Activated CD8-positive, alpha-beta T cell treated with anti-CD3 and anti-CD28 coated beads for 36 hours (primary cell): ENCODE results near the gene FOXC1. TPM values are rescaled to one million over a fixed set of nuclear protein-coding genes. Genes with fewer than 3 reads are reported as not detected.

ENCODE experiments used
- ATAC-seq: fragments of 200-7000 bp; cut with Tn5 transposase; one replicate; pipeline ENCODE4 v1.10.0; 2021; ENCODE audit warnings: mild to moderate bottlenecking, moderate library complexity
- CTCF ChIA-PET: fragments of 350-600 bp; sonication (Branson Sonifier 250); formaldehyde crosslinking; loops from one replicate; lab custom pipeline; 2021; ENCODE audit warnings: antibody characterized with exemption; lab: Charles Lee
- POLR2A ChIA-PET: fragments of 350-600 bp; sonication (Branson Sonifier 250); formaldehyde crosslinking; loops from one replicate; lab custom pipeline; 2021; ENCODE audit warnings: antibody characterized with exemption; lab: Charles Lee
- DNase-seq: peaks from one replicate; pipeline ENCODE4 v3.0.0-alpha.2; 2020
- H3K27ac Mint-ChIP-seq: one replicate; pipeline ENCODE4 v1.8.0; 2021; ENCODE audit warnings: mild to moderate bottlenecking, mixed read lengths
- H3K27me3 Mint-ChIP-seq: one replicate; pipeline ENCODE4 v1.8.0; 2021; ENCODE audit warnings: mixed read lengths
- H3K36me3 Mint-ChIP-seq: one replicate; pipeline ENCODE4 v1.8.0; 2021; ENCODE audit warnings: low read depth, mixed read lengths
- H3K4me1 Mint-ChIP-seq: one replicate; pipeline ENCODE4 v1.8.0; 2021; ENCODE audit warnings: low read depth, mixed read lengths
- H3K4me3 Mint-ChIP-seq: one replicate; pipeline ENCODE4 v1.8.0; 2021; ENCODE audit warnings: mild to moderate bottlenecking, moderate library complexity, mixed read lengths
- H3K9me3 Mint-ChIP-seq: one replicate; pipeline ENCODE4 v1.8.0; 2021; ENCODE audit warnings: mixed read lengths
- CTCF ChIP-seq: fragments of 200-600 bp; IDR thresholded peaks from one replicate; pipeline ENCODE4 v1.8.0; 2022; ENCODE audit warnings: antibody characterized with exemption, mild to moderate bottlenecking
- intact Hi-C: fragments of 100-400 bp; cut with micrococcal nuclease; formaldehyde crosslinking; loops from one replicate; pipeline ENCODE4 v1.10.0; 2022
- total RNA-seq, 2 experiments: library from RNA; stranded (reverse); gene quantifications; one replicate each; pipeline ENCODE4 v1.2.3, GENCODE V29; 2021

The FOXC1 gene
- total RNA-seq, 2 experiments from 2014 or later = 0.16 TPM; not detected in 1

DNA sequence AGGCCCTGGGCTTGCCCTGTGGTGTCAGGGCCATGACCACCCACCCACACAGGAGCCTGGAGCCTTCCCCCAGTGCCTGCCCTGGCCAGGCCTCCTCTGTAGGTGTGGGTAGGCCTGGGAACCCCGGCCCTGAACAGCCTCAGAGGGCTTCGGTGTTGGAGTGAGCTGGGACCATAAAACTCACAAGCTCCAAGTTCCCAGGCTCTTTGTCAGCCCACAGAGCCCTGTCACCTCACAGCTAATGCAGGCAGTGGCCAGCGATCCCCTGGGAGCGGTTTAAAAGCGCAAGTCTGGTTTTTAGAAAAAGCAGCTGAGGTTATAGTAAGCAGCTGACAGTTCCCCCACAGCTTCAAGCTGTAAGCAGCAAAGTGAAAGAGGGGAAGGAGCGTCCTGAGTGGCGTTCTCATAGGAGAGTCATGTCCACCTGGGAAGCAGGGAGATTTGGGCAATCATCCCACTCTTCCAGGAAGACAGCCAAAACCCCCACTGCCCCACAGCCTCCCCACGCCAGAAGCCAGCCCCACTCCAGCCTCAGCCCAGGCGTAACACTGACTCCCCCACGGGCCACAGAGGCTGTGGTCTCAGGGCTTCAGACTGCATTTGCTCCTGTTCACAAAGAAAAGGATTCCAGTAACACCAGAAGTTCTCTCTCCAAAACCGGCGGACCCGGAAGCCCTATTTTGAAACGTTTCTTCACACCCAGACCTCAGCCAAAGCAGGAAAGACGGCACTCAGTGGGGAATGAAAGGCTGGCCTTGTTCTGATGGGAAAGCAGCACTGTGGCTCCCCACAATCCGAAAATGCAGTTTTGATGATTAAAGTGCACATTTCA is 34.3 kb upstream of the FOXC1 start:
- H3K4me3 Mint-ChIP-seq = no peak overlapping the region
- H3K27ac Mint-ChIP-seq = no peak overlapping the region
- DNase-seq = no peak
- ChIA-PET POLR2A (interaction anchor here (0.6 kb wide), 1 partner anchor 24 kb away, joined by 3 read pairs; no protein-coding TSS in a partner anchor), CTCF (interaction anchor here (0.8 kb wide), 1 partner anchor 51 kb away, joined by 3 read pairs; no protein-coding TSS in a partner anchor)
- no peak for ATAC-seq
- peaks cover 12% of the 10 kb centered on the region for H3K9me3 Mint-ChIP-seq
- H3K27me3 Mint-ChIP-seq = peaks cover 4% of the 10 kb centered on the region
- H3K36me3 Mint-ChIP-seq = peaks cover 7% of the 10 kb centered on the region
- no peaks in the 10 kb centered on the region for H3K4me1 Mint-ChIP-seq
- TF ChIP-seq CTCF = no peak
- intact Hi-C loops = no loop called here

GRCh38 chr6:1576166-1576565 is 33.5 kb upstream of the FOXC1 start:
- DNase-seq (no peak), ATAC-seq (no peak)
- CTCF ChIA-PET = interaction anchor here (0.8 kb wide), 1 partner anchor 52 kb away, joined by 3 read pairs; no protein-coding TSS in a partner anchor
- peaks cover 2% of the 10 kb centered on the region for H3K36me3 Mint-ChIP-seq
- H3K27me3 Mint-ChIP-seq = peaks cover 4% of the 10 kb centered on the region
- H3K9me3 Mint-ChIP-seq = peaks cover 4% of the 10 kb centered on the region
- no peak overlapping the region for H3K4me3 Mint-ChIP-seq
- POLR2A ChIA-PET = no interaction called here
- intact Hi-C loops = no loop called here
- no peaks in the 10 kb centered on the region for H3K4me1 Mint-ChIP-seq
- TF ChIP-seq CTCF = no peak
- no peak overlapping the region for H3K27ac Mint-ChIP-seq

DNA sequence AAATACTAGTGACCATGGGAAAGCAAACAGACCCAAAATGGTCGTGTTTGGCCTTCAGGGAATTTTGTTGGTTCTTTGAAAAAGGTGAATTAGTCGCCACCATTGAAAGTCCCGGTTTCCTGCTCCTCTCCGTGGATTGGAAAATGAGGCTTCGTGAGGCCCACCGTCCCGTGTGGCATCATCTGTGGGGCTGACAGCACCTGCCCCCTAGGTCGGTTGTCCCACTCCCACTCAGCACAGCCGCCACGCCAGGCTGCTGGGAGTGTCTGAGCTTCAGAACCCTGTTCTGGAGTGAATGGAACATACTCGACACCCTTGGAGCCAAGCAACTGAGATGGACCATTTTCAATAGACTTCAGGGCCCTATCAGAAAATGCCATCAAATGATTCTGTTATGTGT is 33.0 kb upstream of the FOXC1 start:
- no peak for TF ChIP-seq CTCF
- H3K36me3 Mint-ChIP-seq = no peaks in the 10 kb centered on the region
- intact Hi-C loops = no loop called here
- H3K27ac Mint-ChIP-seq = no peak overlapping the region
- H3K27me3 Mint-ChIP-seq = peaks cover 6% of the 10 kb centered on the region
- no peak overlapping the region for H3K4me3 Mint-ChIP-seq
- no peaks in the 10 kb centered on the region for H3K9me3 Mint-ChIP-seq
- DNase-seq = no peak
- ATAC-seq = no peak
- CTCF ChIA-PET = interaction anchor here (0.8 kb wide), 1 partner anchor 52 kb away, joined by 3 read pairs; no protein-coding TSS in a partner anchor
- H3K4me1 Mint-ChIP-seq = no peaks in the 10 kb centered on the region
- POLR2A ChIA-PET = no interaction called here

DNA sequence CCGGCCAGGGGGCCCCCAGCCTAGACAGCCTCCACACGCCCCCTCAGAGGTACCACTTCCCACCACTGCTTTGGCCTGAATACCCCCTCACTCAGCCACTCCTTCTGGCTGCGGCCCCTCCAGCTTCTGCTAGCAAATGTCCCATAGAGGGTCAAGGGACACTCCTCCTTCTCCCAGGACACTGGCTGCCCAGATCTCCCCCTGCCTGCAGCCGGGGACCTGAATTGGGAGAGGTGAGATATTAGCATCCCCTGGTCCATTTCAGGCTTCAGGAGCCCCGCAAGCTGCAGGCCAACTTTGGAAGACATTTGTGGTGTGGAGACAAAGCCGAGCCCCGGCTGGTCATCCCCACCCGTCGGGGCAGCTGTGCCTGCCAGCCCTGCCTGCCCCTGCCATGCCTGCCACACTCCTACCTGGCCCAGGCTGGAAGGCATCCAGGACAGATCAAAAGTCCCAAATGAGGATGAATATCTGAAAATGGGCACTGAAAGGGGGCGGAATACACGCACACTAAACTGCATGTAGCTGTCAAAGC is 32.5 kb upstream of the FOXC1 start:
- peaks cover 6% of the 10 kb centered on the region for H3K27me3 Mint-ChIP-seq
- intact Hi-C loops = no loop called here
- H3K27ac Mint-ChIP-seq = no peak overlapping the region
- ATAC-seq (no peak), DNase-seq (no peak)
- POLR2A ChIA-PET = no interaction called here
- H3K4me1 Mint-ChIP-seq = no peaks in the 10 kb centered on the region
- CTCF ChIA-PET = interaction anchor here (0.6 to 1.2 kb wide), 2 partner anchors 18 to 53 kb away, joined by 3 read pairs; no protein-coding TSS in a partner anchor
- H3K9me3 Mint-ChIP-seq = no peaks in the 10 kb centered on the region
- no peaks in the 10 kb centered on the region for H3K36me3 Mint-ChIP-seq
- TF ChIP-seq CTCF = no peak
- no peak overlapping the region for H3K4me3 Mint-ChIP-seq
